Measurements from ENCODE around the gene TM9SF1.

DNA sequence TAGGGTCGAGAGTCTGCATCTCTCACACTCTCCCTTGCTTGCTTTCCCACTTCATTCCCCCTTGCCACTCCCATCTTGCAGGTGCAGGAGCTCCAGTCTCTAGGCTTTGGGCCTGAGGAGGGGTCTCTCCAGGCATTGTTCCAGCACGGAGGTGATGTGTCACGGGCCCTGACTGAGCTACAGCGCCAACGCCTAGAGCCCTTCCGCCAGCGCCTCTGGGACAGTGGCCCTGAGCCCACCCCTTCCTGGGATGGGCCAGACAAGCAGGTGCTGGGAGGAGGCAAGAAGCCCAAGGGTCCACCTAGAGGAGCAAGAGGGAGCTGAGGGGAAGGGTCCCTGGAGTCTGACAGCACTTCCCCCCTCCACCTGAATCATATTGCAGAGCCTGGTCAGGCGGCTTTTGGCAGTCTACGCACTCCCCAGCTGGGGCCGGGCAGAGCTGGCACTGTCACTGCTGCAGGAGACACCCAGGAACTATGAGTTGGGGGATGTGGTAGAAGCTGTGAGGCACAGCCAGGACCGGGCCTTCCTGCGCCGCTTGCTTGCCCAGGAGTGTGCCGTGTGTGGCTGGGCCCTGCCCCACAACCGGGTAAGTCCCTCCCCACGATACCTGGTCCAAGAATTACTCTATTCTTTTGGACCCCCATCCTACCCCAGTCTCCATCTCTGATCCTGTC, 43.7 kb downstream of the TM9SF1 start:
- TF ChIP-seq, protein P1, sequence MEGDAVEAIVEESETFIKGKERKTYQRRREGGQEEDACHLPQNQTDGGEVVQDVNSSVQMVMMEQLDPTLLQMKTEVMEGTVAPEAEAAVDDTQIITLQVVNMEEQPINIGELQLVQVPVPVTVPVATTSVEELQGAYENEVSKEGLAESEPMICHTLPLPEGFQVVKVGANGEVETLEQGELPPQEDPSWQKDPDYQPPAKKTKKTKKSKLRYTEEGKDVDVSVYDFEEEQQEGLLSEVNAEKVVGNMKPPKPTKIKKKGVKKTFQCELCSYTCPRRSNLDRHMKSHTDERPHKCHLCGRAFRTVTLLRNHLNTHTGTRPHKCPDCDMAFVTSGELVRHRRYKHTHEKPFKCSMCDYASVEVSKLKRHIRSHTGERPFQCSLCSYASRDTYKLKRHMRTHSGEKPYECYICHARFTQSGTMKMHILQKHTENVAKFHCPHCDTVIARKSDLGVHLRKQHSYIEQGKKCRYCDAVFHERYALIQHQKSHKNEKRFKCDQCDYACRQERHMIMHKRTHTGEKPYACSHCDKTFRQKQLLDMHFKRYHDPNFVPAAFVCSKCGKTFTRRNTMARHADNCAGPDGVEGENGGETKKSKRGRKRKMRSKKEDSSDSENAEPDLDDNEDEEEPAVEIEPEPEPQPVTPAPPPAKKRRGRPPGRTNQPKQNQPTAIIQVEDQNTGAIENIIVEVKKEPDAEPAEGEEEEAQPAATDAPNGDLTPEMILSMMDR (IDR thresholded peaks at IDR 0.05): no peak
- no peak for TF ChIP-seq EZH2 (IDR thresholded peaks at IDR 0.05; ENCODE audit: borderline replicate concordance, insufficient read depth, low read depth, low read length, poor library complexity, severe bottlenecking)
